HEK293 (cell line): ENCODE data around the gene OLFM2.

Experiments used
- ATF2 ChIP-seq: fragments of 450-650 bp; formaldehyde crosslinking; IDR thresholded peaks from 2 replicates; pipeline ENCODE4 v1.5.1; 2016; ENCODE audit warnings: missing biosample characterization, missing genetic modification characterization, low read depth
- BCL11A ChIP-seq: fragments of 450-650 bp; formaldehyde crosslinking; IDR thresholded peaks from 2 replicates; pipeline ENCODE4 v1.5.1; 2016; ENCODE audit warnings: low read depth, missing biosample characterization, missing genetic modification characterization
- CTCF ChIP-seq: fragments of 450-650 bp; formaldehyde crosslinking; IDR thresholded peaks from 2 replicates; pipeline ENCODE4 v1.5.1; 2016; ENCODE audit warnings: missing biosample characterization, missing genetic modification characterization
- KLF17 ChIP-seq: fragments of 450-650 bp; formaldehyde crosslinking; IDR thresholded peaks from 2 replicates; pipeline ENCODE4 v1.5.1; 2016; ENCODE audit warnings: missing biosample characterization, missing genetic modification characterization
- MZF1 ChIP-seq: fragments of 450-650 bp; formaldehyde crosslinking; IDR thresholded peaks from 2 replicates; pipeline ENCODE4 v1.5.1; 2017; ENCODE audit warnings: missing biosample characterization, missing genetic modification characterization, borderline replicate concordance
- OVOL3 ChIP-seq: fragments of 450-650 bp; formaldehyde crosslinking; IDR thresholded peaks from 2 replicates; pipeline ENCODE4 v1.5.1; 2016; ENCODE audit warnings: missing biosample characterization, missing genetic modification characterization
- ZFP69B ChIP-seq: fragments of 450-650 bp; formaldehyde crosslinking; IDR thresholded peaks from 2 replicates; pipeline ENCODE4 v1.5.1; 2016; ENCODE audit warnings: missing biosample characterization, missing genetic modification characterization
- ZNF404 ChIP-seq: fragments of 450-650 bp; formaldehyde crosslinking; IDR thresholded peaks from 2 replicates; pipeline ENCODE4 v1.5.1; 2017; ENCODE audit warnings: missing biosample characterization, missing genetic modification characterization
- ZNF426 ChIP-seq: fragments of 450-650 bp; formaldehyde crosslinking; IDR thresholded peaks from 2 replicates; pipeline ENCODE4 v1.5.1; 2017; ENCODE audit warnings: missing biosample characterization, missing genetic modification characterization, mild to moderate bottlenecking, inconsistent platforms, moderate library complexity

- TF ChIP-seq ZNF404 (no peak), CTCF (tag by site-specific recombination) (no peak), KLF17 (tag by site-specific recombination) (no peak), MZF1 (tag by site-specific recombination) (no peak), ZNF426 (tag by site-specific recombination) (no peak), ATF2 (tag by site-specific recombination) (no peak), ZFP69B (tag by site-specific recombination) (no peak), BCL11A (no peak), OVOL3 (no peak)
Observed at GRCh38 chr19:9865732-9866501, 70.4 kb downstream of the OLFM2 start.
